A172 (cell line): ENCODE data around the gene MCC. TPM values are rescaled to one million over a fixed set of nuclear protein-coding genes. Genes with fewer than 3 reads are reported as not detected.

ENCODE experiments used
- DNase-seq: peaks from one replicate; pipeline ENCODE4 v3.0.0-alpha.2; 2015; ENCODE audit warnings: low spot score
- total RNA-seq: library from RNA; depleted of rRNA; stranded (reverse); fragments of >200 nt; shearing (Covaris generic); gene quantifications from 2 replicates; pipeline ENCODE4 v1.2.3, GENCODE V29; 2014

Gene MCC
- total RNA-seq, 1 experiment from 2014 or later, result 1.8 TPM

DNA sequence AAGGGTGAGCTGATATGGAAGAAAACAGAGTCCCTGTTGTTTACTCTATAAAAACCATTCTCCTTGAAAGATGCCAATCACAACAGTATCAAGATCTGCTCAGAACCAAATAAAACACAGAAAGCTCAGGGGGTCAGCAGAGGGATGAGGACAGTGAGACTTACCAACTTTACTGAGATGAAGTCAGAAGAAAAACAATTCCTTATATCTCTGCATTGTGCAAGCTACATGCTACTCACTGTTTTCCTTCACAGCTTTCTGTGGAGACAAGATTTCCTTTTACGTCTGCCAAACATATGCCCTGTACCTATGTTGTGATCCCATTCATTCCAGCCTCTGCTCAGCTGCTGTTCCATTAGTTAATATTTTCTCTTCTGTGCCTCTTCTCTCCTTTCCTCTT is 239.0 kb downstream of the MCC start:
- no peak for DNase-seq

DNA sequence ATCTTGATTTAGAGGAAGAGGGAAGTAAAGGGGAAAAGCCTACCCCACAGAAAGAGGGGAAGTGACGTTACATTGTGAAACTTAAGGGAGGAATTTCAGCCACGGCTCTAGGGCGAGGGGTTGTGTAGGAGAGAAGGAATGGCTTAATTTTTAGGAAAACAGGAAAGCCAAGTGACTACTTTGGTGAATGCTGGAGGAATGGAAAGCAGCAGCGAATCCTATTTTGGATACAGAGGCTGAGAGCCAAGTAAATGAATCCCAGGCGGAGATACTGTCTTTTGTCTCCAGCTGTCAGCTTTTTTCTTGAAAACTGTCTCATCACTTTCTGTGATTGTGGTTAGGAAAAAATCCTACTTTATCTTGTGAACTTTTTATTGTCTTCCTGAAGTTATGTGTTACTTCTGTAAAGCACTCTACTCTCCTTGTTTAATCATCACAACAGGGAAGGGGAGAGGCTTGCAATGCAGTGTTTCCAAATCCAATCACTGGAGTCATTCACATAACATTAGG is 241.8 kb downstream of the MCC start:
- DNase-seq, result no peak

DNA sequence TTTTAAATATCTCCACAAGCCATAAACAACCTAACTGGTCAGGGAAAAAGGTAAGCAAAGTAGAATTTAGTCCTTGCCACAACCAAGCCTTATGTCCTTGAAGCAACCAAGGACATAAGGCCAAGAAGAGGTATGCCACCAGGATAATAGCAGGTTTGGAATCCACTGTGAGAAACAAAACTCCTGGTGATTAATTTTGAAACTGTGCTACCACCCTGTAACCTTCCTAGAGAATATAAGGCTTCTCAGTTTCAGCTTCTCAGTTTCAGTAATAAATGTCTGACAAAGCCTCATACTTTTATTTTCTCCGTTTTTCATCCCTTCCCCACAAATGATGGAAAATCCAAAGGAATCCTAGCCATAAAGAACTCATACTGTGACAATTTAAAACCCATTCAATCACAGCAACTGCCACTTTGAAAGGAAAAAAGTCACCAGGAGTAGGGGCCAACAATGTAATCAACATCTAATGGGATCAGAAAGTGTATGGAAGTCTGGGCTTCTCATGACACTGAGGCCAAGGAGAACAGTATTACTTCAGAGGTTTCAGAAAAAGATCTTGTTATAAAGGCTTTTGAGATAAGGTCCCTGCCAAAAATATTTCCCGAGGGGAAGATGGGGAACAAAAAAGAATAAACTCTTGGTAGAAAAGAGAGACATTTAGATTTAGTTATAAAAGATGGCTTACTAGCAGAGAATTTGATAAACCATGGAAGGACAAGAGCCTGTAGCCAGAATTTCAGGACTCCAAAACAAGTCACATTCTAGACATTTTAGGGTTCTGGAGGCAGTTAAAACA is 242.6 kb downstream of the MCC start:
- DNase-seq, result no peak

DNA sequence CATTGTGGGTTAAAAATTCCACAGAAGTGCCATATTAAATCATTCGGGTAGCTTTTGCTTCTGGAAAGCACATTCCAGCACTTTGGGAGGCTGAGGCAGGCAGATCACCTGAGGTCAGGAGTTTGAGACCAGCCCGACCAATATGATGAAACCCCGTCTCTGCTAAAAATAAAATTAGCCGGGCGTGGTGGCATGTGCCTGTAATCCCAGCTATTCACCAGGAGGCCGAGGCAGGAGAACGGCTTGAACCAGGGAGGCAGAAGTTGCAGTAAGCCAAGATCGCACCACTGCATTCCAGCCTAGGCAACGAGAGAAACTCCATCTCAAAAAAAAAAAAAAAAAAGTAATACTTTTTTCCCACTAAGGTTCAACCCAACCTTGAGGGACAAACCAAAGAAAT is 243.3 kb downstream of the MCC start:
- DNase-seq, result no peak

DNA sequence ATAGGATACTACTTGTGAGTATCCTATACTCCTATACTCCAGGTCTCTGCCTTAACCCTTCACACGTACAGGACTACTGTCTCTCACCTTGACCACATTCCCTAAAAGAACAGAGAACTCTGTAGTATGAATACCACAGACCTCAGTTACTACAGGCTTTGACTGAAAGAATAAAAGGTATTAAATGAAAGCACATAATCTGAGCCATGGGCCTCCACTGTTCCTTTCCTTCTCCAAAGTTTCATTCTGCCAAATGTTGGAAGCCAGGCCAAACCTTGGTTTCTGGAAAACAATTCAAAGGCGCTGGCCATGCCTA is 244.9 kb downstream of the MCC start:
- no peak for DNase-seq

DNA sequence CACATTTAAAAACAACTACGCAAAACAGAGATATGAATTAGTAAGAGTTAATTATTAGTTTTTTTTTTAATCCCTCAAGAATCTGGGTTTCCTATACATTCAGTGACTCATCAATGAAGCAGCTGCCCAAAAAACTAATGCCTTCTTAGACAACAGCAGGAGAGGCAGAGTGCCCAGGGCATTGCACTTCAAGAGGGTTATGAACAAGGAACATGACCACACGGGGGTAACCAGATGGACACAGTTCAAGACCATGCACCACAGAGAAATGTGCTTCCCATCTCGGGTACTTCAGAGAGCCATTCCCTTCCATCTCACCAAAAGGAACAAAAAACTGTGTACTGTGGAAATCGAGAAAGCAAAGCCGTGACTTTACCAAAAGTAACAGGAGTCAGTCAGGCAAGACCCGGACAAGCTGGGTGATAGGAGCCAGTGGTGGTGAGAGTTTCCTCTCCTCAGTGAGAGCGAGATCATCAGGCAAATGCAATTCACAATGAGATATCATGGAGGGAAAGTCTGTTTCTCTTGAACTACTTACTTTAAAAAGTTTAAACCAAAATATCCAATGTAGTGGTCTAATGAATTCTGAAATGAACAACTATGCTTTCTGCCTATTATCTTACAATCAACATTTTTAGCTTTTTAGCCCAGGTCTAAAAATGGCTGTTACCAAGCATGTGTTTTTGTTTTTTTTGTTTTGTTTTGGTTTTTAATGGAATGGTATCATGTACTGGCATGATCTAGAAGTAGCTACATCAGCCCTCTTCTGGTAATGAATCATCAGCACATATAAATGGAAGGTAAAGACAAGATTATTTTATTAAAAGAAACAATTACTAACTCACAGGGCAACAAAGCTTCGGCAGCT is 245.5 kb downstream of the MCC start:
- DNase-seq, result no peak

DNA sequence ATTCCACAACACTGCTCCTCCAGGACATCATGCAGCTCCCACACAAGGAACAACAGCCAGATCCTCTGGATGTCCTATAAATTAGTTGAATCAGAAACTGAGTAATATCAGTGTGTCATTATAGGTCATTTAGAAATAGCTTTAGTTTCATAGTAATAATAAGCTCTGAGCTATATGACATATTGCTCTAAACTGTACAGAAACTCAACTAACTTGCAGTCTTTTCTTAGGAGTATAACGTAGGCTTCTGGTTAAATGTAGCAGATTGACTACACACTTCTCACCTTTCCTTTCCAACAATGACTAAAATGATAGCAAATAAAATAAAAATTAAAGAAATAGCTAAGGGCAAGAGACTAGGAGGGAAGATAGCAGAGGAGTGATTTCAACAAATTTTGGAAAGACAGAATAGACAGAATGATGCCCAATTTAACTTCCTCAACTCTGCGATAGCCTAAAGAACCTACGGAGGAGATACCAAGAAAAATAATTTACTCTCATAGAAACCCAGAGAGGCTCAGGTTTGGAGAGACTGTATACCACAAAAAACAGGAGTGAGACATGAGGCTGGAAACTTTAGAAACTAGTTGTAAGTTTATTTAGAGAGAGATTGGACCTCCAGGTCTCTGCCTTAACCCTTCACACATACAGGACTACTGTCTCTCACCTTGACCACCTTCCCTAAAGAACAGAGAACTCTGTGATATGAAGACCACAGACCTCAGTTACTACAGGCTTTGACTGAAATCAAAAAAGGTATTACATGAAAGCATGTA is 247.1 kb downstream of the MCC start:
- DNase-seq, result no peak

DNA sequence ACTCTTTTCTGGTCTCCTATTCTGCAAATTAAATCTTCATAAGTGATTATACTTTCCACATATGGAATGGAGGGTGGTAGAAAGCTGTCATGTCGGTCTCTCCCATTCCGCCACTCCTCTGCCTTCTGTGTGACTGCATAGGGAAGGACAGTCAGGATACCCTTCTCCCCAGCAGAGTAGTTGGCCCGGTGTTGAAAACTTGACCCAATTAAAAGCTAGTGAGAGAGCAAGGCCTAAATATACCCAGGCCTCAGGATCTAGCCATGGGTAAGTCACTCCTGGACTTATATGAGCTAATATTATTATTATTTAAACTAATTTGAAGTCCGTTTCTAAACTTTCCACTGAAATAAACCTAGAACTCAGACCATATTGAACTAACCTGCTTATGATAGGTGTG is 248.2 kb downstream of the MCC start:
- no peak for DNase-seq

DNA sequence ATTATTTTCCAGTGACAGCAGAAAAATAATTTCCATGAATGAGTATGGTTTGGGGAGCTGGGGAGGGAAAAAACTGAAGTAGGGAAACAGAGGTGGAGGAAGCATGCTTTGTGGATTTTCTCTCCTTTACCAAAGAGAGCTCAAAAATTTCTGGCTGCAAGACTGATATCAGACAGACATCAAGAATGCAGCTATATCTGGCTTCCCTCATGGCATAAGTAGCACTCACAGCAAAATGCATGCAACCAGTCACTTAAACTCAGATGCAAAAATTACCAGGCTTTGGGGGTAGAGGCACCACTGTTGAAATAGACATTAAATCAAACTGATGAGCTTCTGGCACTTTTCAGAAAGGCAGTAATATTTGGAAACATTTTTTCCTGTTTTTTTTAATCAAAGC is 250.4 kb downstream of the MCC start:
- no peak for DNase-seq

DNA sequence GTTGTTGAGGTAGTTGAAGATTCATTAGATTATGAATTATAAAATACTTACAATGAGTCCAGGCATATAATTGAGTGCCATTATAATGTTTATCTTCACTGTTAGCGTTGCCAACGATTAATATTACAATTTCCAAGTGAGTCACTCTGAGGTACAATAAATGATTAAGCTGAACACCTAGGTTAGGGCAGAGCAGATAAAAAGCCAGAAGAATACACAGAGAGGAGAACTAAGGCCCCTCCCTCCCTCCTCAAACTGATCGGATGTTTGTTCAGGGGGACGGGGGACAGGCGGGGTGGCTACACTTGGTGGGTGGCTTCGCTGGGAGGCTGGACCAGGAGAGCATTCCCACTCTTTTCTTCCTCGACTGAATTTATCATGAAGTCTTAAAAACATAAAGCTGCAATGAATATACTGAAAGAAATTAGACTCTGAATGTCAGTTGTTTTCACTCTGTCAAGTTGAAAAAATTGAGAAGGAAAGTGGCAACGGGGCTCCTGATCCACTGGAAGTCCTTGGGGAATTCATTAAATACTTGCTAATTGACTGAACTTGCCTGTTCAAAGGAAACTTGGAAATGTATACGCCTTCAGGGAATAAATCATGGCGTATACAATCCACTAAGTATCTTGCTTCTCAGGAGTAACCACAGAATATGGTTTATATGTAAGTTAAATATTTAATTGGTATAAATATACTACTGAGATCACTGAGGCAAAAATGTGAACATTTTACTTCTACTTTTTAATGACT is 251.5 kb downstream of the MCC start:
- no peak for DNase-seq

DNA sequence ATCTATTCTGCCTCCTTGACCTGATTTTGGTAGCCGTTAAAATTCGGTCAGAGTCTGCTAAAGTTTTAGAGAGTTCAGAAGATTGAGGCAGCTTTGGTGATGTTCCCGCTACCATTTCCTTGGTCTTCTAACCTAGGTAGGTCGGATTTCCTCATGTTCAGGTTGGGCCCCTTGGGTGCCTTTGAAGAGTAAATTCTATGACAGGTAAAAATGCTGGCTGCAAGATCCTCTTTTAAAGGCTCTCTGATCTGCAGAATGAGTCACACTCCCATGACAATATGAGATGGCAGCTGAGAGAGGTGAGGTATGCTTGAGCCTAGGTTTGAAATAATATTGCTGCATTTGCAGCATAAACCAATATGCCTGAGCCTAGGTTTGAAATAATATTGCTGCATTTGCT is 252.4 kb downstream of the MCC start:
- DNase-seq, result no peak

DNA sequence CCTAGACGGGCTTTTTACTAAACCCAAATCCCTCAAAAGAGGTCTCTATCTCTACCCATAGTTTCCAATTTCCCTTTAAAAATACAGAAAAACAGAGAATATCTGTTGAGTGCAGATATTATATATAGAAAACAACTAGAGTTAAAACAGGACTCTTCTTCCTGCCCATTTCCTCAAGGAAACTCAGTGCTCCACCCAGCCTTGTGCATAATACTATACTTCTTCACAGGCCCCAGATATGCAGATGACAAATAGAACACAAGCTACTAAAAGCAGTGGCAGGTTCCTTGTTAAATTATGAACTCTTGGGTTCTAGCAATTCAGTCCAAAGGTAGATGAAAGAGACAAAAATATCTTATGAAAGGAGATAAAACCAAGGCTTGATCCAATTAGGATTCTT is 253.7 kb downstream of the MCC start:
- no peak for DNase-seq

DNA sequence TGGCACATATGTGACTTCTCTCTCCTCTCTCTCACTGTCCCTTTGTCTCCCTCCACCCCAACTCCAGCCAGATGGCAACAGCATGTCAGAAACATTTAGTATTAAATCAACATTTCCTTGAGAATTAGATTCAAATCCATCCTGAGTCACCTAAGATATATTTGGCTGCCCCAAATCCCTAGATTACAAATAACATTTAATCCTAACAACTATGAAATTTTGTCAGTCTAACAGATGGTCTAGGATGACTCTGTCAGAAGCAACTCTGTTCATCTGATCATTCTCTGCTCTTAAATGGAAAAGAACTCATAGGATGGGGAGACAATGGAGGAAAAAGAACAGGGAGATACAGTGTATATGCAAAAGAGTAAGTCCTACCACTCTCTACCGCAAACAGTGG is 254.6 kb downstream of the MCC start:
- DNase-seq, result no peak

DNA sequence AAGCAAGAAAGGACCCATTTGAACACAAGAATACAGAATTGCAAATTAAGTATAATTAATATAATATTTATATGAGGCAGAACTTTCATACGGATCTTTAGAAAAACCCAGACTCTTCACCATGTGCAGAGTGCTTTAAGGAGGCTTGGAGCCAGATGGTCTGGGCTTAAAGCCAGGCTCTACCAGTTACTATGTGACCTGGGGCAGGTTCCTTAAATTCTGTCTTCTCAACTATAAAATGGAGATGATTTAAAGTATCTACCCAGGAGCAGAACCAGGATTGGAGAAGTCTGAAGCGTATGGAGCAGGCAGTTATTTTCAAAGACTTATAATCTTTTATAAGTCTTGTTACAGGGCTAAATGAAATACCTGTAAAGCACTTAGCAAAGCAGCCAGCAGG is 255.6 kb downstream of the MCC start:
- no peak for DNase-seq

DNA sequence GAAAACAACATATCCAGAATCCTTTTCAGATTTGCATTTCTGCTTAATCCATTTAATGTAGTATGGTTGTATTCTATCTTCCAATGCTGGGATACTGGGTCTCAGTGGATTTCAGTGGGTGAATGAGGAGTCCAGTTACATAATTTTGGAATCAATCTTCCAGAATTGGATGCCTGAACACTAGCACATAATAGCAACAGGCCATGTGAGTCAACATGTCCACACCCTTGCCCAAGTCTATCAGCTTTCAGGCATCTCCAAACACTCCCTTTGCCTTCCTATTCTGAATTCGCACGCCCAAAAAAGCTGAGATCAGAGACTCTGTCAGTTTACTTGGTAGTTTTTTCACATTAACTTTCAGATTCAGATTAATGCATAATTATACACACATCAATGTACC is 256.0 kb downstream of the MCC start:
- DNase-seq, result no peak

DNA sequence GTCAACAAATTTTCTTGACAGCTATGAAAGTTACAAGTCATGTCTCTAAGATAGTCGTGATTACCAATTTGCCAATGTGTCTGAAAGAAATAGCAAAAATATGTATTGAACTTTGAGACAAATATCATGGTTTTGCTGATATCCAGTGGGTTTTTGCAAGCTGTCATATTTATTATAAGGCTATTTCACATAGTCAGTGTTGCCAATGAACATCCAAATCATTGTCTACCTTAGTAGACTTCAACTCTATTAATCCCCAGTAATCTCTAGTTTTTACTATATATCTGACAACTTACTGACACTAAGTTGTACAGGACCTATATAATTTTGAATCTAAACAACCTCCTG is 256.6 kb downstream of the MCC start:
- DNase-seq, result no peak

DNA sequence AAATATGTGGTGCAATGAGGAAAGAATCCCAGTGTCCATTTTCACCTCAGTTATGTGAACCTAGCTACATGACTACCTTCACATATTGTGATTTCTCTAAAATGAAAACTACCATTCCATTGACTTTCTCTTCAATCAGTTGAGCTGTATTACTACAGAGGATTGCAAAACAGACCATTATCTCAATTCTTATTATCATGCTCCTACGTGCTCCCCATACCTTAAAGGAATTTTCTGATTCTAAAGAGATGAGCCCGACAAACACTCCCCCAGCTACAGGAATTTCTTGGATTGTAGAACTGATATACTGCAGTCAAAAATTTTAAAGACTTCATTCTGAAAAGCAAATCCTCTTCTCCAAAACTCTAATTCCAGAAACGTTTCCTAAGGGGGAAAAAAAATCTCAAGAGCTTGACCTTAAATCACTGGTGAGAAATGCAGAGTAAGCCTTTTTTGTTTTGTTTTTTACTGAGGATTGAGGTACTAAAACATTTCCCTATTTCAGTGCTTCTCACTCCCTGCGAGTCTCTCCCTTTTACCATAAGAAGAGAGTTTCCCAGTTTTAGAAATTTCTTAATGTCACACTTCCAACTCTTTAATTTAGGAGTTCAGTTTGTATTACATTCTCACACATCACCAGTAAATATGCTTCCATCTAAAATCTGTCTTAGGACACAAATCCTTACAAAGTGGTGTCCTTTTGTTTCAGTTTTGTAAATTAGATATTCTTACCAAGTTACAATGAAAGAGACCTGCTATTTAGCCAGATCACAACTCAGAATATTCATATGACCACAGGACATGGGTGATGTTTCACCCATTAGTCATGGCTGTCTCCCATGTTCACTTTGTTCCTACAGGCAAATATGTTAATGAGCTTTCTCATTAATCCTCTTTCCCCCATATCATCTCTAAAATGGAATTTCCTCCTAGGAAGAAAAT is 257.3 kb downstream of the MCC start:
- peak; percentile 50 for DNase-seq

DNA sequence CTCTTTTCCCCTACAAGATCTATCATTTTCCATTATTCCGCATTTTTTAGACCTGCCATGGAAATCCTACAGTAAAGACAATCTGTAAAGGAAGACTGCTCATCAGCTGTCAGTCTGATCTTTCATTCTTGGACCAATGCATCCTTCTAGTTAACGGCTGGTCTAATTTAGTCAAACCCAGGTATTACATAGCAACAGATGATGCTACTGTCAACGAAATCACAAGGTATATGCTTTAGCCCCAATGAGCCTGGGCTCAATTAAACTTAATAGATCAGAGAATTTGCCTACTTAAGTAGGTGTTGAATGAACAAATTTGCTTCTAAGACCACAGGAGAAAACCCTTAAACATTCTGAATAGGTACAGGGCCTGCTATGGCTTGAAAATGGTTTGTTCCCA is 260.5 kb downstream of the MCC start:
- DNase-seq, result no peak

DNA sequence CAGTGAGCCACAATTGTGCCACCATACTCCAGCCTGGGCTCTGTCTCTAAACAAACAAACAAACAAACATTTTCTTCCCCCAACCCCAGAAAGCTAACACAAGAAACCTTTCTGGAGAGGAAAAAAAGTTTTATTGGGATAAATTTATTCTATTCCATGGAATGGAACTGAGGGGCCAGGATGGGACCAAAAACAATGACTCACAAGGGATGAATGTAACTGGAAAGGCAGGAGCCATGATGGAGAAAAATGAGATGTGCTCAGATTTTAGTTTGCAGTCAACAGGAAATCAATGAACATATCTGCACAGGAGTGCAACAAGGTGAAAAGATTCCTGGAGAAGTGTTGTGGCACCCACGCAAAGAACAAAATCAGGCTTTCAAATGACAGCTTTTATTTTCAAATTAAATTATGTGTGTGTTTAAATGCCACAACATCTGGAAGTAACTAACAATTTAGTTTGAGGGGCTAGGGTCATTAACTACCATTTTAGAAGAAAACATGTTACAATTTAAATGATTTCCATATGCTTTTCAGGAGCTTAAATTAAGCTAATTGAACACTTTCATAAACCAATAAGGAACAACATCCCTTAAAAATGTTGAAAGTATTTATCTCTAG is 262.0 kb downstream of the MCC start:
- no peak for DNase-seq

DNA sequence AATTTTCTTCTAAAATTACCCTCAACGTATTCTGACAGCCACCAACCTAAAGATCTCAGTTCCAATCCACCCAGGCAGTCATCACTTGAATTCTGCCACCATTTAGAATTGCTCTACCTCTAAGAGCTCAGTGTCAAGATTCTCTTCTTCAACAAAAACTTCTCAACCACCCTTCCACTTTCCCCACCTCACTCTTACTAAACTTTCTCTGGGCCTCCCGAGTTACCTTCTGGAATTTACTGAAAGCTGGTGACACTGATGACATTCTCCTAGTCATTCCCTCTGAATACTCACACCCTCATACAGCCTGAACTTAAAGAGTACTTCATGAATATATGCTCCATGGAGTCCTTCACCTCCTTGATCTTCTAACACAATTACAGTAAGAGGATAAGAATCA is 263.0 kb downstream of the MCC start:
- no peak for DNase-seq
